Mammary epithelial cell (primary cell): ENCODE results near the gene PALD1.

Experiments used
- CTCF ChIP-seq, 2 donors: IDR thresholded peaks in 1 of 2; conservative IDR thresholded peaks in 1 of 2; 2 replicates each; pipeline ENCODE4 v1.5.1; 2011 to 2012; ENCODE audit warnings: inconsistent platforms in 2 of 2, low read length in 2 of 2, mild to moderate bottlenecking in 2 of 2, control low read depth in 1 of 2, low read depth in 1 of 2; ENCODE audit not compliant: insufficient read depth in 1 of 2; ENCODE audit errors: extremely low read depth in 1 of 2
- EZH2 ChIP-seq: IDR thresholded peaks from 2 replicates; pipeline ENCODE4 v1.6.1; 2012; ENCODE audit warnings: low read length, inconsistent platforms, borderline replicate concordance

- no peak for TF ChIP-seq CTCF (conservative IDR thresholded peaks at IDR 0.05 in 1 of 2, IDR thresholded peaks at IDR 0.05 in 1 of 2; ENCODE audit: extremely low read depth in 1 of 2, insufficient read depth in 1 of 2, low read depth in 1 of 2, low read length in 2 of 2)
- TF ChIP-seq EZH2: no peak
Observed at GRCh38 chr10:70599319-70599718, 120.8 kb downstream of the PALD1 start.
